GM19467 (cell line): ENCODE results near the gene KRT25.

ENCODE experiments used
- ATAC-seq: cut with Tn5 transposase; IDR thresholded peaks from one replicate; pipeline ENCODE4 v1.9.1; 2021; ENCODE audit warnings: mild to moderate bottlenecking, moderate library complexity; ENCODE audit not compliant: unreplicated experiment

Gene KRT25

GRCh38 chr17:40755231-40755630 lies at the start of gene KRT25:
TSS of gene KRT25 (minus strand) at chr17:40755331. CDS start at chr17:40755271, 60 bp downstream.
- no peak for ATAC-seq

GRCh38 chr17:40803617-40804082 lies 48.5 kb upstream of the KRT25 start:
- ATAC-seq = no peak

GRCh38 chr17:40801157-40801556 lies 46.0 kb upstream of the KRT25 start:
- ATAC-seq = no peak

GRCh38 chr17:40800381-40800780 lies 45.2 kb upstream of the KRT25 start:
- ATAC-seq = no peak

GRCh38 chr17:40799859-40800258 lies 44.7 kb upstream of the KRT25 start, which contains the start of gene KRT28:
TSS of gene KRT28 (minus strand) at chr17:40799959. CDS start at chr17:40799893, 66 bp downstream.
- ATAC-seq = no peak

GRCh38 chr17:40796846-40797245 lies 41.7 kb upstream of the KRT25 start:
- no peak for ATAC-seq

GRCh38 chr17:40795019-40795667 lies 40.0 kb upstream of the KRT25 start:
- ATAC-seq = no peak

- no peak for ATAC-seq
Observed at GRCh38 chr17:40794466-40794865, 39.3 kb upstream of the KRT25 start.

- no peak for ATAC-seq
Observed at GRCh38 chr17:40793832-40794231, 38.7 kb upstream of the KRT25 start.

- ATAC-seq = no peak
Observed at GRCh38 chr17:40791787-40792436, 36.8 kb upstream of the KRT25 start.

GRCh38 chr17:40791111-40791510 lies 36.0 kb upstream of the KRT25 start:
- no peak for ATAC-seq

GRCh38 chr17:40782450-40782849 lies 27.3 kb upstream of the KRT25 start, which contains the start of gene KRT27:
TSS of gene KRT27 (minus strand) at chr17:40782550. CDS start at chr17:40782493, 57 bp downstream.
- no peak for ATAC-seq

- ATAC-seq = no peak
Observed at GRCh38 chr17:40779181-40779909, 24.2 kb upstream of the KRT25 start.

- no peak for ATAC-seq
Observed at GRCh38 chr17:40778461-40778860, 23.3 kb upstream of the KRT25 start.

- ATAC-seq = no peak
Observed at GRCh38 chr17:40777971-40778370, 22.8 kb upstream of the KRT25 start.

GRCh38 chr17:40777459-40777858 lies 22.3 kb upstream of the KRT25 start:
- ATAC-seq = no peak

- no peak for ATAC-seq
Observed at GRCh38 chr17:40775945-40776344, 20.8 kb upstream of the KRT25 start.

- ATAC-seq = no peak
Observed at GRCh38 chr17:40772101-40772500, 17.0 kb upstream of the KRT25 start, which contains the start of gene KRT26. TSS of gene KRT26 (minus strand) at chr17:40772201. CDS start at chr17:40772113, 88 bp downstream.

GRCh38 chr17:40765657-40766056 lies 10.5 kb upstream of the KRT25 start:
- no peak for ATAC-seq

GRCh38 chr17:40763752-40764151 lies 8.6 kb upstream of the KRT25 start:
- no peak for ATAC-seq
